ENCODE data around the gene MROH7. TPM values are rescaled to one million over a fixed set of nuclear protein-coding genes. Genes with fewer than 3 reads are reported as not detected.

MROH7 gene
- total and polyA plus RNA-seq, 9 of the 15 experiments (the other 6 are each of a cell fraction or from before 2014, with no cell fraction given) = not detected

GRCh38 chr1:54604572-54605370 is 36.8 kb upstream of the MROH7 start:
- Histone ChIP-seq H4K20me1 (replicated peaks; ENCODE audit: control insufficient read depth, insufficient read depth, low read length) (peaks cover 7% of the 10 kb centered on the region; the same call in 1 of the 2 replicates), H3K9ac (ENCODE audit: insufficient read depth in 1 of 2, low read depth in 2 of 2, low read length in 2 of 2) (peak overlapping the region in 1 of 2 experiments; percentile 36; a peak in 1 of 4 replicates), H3K4me3 (no peak overlapping the region), H3K27me3 (ENCODE audit: control insufficient read depth in 2 of 2, insufficient read depth in 2 of 2, low read length in 2 of 2) (peaks cover 53 to 89% of the 10 kb centered on the region in 2 experiments), H3K79me2 (ENCODE audit: control insufficient read depth, insufficient read depth, low read length) (no peaks in the 10 kb centered on the region), H3K9me3 (replicated peaks; ENCODE audit: control insufficient read depth, insufficient read depth, low read depth, low read length) (no peaks in the 10 kb centered on the region), H3K27ac (ENCODE audit: extremely low read depth, low read depth, low read length) (no peak overlapping the region), H2AFZ (ENCODE audit: low read depth, low read length) (no peak overlapping the region), H3K36me3 (ENCODE audit: control insufficient read depth, insufficient read depth, low read length) (no peaks in the 10 kb centered on the region), H3K4me1 (replicated peaks in 1 of 2; ENCODE audit: control insufficient read depth in 2 of 2, insufficient read depth in 2 of 2, low read length in 2 of 2) (peaks cover 0 to 21% of the 10 kb centered on the region in 2 experiments; a peak in 2 of 5 replicates), H3K9me1 (ENCODE audit: control insufficient read depth, insufficient read depth, low read length) (no peaks in the 10 kb centered on the region), H3K4me2 (ENCODE audit: insufficient read depth, low read length) (no peak overlapping the region)
- intact Hi-C loops (cut with micrococcal nuclease) = no loop called here
- in situ Hi-C loops (cut with MboI) = no loop called here
- ATAC-seq (no peak), FAIRE-seq (peak; percentile 75), DNase-seq (ENCODE audit: extremely low read depth in 1 of 4, low spot score in 3 of 4) (no peak)
- BruUV-seq (replicated peaks) = no TSS peak
- TF ChIP-seq SPI1 (IDR thresholded peaks at IDR 0.05; ENCODE audit: borderline replicate concordance, low read depth, low read length) (0 out of 2 replicates have a peak, but pooled peaks have one; percentile 21), ETV1 (tag; conservative IDR thresholded peaks at IDR 0.05; ENCODE audit: low read depth) (no peak)
- WGBS (ENCODE audit: insufficient coverage, low coverage, missing lambda C conversion rate) = 4% methylated on average over 12 of the region's 13 CpGs
- CTCF ChIA-PET (ENCODE audit: low intra/inter-chr PET ratio) = no interaction called here
- POLR2A ChIA-PET = interaction anchor here (0.5 to 1.5 kb wide), 4 partner anchors 9 to 171 kb away, joined by 3 read pairs; no protein-coding TSS in a partner anchor
